ENCODE measurements around the gene FGGY.

FGGY gene

DNA sequence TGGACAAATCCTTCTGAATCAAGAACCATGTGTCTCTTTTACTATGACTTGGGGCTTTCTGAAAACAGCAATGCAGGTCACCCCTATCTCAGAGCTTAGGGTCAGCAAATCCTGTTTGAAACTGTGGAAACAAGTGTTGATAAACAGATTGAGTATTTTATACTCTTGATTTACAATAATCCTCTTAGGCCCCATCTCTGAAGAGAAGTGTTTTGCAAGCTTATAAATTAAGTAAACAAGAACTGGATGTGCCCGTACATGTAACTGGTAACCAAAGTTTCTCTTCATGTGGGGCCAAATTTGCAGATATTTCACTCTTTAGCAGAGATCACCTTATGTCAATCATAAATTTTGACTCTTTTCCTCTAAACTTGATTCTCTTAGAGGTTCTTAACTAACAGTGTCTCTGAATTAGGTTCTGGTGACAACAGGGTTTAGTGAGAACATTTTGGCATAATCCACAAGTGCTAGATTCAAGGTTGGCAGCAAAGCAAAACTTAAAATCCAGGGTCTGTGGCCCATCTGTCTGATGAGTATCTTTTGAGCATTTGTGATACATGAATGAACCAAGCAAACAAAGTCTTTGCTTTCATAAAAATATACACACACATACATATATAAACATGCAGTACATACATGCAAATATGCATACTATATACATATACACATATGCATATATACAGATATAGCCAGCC is 334.8 kb downstream of the FGGY start:
- Histone ChIP-seq H3K4me3 (replicated peaks; ENCODE audit: low read depth, low read length) (no peak overlapping the region), H3K36me3 (ENCODE audit: control insufficient read depth, insufficient read depth, low read length) (no peaks in the 10 kb centered on the region), H3K27me3 (replicated peaks; ENCODE audit: control insufficient read depth, insufficient read depth, low read length) (no peaks in the 10 kb centered on the region)
- TF ChIP-seq CTCF (IDR thresholded peaks at IDR 0.05; ENCODE audit: insufficient read depth, low read length, poor library complexity, severe bottlenecking) = no peak
- DNase-seq (ENCODE audit: extremely low read depth, insufficient read length) = no peak

GRCh38 chr1:59635097-59635496 is 338.2 kb downstream of the FGGY start:
- TF ChIP-seq CTCF (IDR thresholded peaks at IDR 0.05; ENCODE audit: insufficient read depth, low read length, poor library complexity, severe bottlenecking) = no peak
- Histone ChIP-seq H3K27me3 (replicated peaks; ENCODE audit: control insufficient read depth, insufficient read depth, low read length) (no peaks in the 10 kb centered on the region), H3K4me3 (replicated peaks; ENCODE audit: low read depth, low read length) (no peak overlapping the region), H3K36me3 (ENCODE audit: control insufficient read depth, insufficient read depth, low read length) (no peaks in the 10 kb centered on the region; the same call in 1 of the 2 replicates)
- DNase-seq (ENCODE audit: extremely low read depth, insufficient read length) = no peak

DNA sequence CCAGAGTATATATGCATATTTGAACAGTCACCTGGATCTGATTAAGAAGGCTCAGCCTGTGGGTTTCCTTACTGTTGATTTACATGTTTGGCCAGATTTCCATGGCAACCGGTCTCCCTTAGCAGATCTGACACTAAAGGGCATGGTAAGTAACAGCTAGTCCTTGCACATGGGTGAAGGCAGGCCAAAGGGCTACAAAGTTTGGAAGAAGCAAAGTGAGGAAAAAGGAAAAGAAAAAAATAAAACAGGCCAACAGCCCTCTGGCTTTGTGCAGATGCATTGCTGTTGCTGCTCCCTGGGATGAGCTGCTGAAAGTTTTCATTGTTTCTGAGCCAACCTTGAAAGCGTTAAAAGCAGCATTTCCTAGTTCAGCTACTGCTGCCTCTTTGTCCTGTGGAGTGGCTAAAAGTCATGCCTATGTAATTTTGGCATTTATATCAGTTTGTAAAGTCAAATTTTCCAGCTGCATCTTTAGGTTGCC is 341.4 kb downstream of the FGGY start:
- Histone ChIP-seq H3K4me3 (replicated peaks; ENCODE audit: low read depth, low read length) (no peak overlapping the region), H3K27me3 (replicated peaks; ENCODE audit: control insufficient read depth, insufficient read depth, low read length) (no peaks in the 10 kb centered on the region), H3K36me3 (ENCODE audit: control insufficient read depth, insufficient read depth, low read length) (no peaks in the 10 kb centered on the region; the same call in 1 of the 2 replicates)
- no peak for DNase-seq (ENCODE audit: extremely low read depth, insufficient read length)
- TF ChIP-seq CTCF (IDR thresholded peaks at IDR 0.05; ENCODE audit: insufficient read depth, low read length, poor library complexity, severe bottlenecking) = no peak

DNA sequence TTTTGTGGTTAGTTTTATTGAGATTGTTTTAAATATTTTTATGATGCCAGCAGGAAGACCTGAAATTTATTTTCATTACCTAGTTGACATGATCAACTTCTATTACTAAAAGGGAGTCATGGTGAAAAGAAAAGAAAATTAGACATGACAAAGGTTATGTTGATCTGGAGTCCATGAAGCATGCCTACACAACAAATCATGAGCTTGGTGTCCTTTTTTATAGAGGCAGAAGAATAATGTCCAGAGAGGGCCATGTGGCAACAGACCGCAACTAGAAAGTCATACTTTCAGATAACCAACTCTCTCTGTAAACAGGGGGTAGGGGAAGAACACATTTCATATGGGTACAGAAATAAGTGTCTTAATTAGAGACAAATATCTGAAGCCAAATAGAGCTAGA is 342.4 kb downstream of the FGGY start:
- no peak overlapping the region for H3K4me3 ChIP-seq (replicated peaks; ENCODE audit: low read depth, low read length)
- no peaks in the 10 kb centered on the region for H3K27me3 ChIP-seq (replicated peaks; ENCODE audit: control insufficient read depth, insufficient read depth, low read length)
- no peaks in the 10 kb centered on the region; the same call in 1 of the 2 replicates for H3K36me3 ChIP-seq (ENCODE audit: control insufficient read depth, insufficient read depth, low read length)
- no peak for DNase-seq (ENCODE audit: extremely low read depth, insufficient read length)
- TF ChIP-seq CTCF (IDR thresholded peaks at IDR 0.05; ENCODE audit: insufficient read depth, low read length, poor library complexity, severe bottlenecking) = no peak

DNA sequence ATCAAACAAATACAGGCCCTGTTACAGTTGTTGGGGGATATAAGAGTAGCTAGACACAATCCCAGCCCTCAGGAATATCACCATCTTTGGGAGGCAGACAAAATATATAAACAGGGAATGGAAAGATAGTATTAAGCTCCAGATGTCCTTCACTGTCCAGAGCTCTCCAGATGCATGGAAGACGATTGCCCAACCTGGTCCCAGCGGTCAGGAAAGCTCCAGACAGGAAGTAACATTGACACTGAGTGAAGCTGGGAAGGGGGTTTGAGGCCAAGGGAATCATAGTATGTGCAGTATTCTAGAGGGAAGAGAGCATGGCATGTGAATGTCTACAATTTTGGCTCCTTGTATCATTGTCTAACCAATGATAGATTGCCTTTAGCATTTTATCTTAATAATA is 344.0 kb downstream of the FGGY start:
- no peak for TF ChIP-seq CTCF (IDR thresholded peaks at IDR 0.05; ENCODE audit: insufficient read depth, low read length, poor library complexity, severe bottlenecking)
- Histone ChIP-seq H3K27me3 (replicated peaks; ENCODE audit: control insufficient read depth, insufficient read depth, low read length) (no peaks in the 10 kb centered on the region), H3K4me3 (replicated peaks; ENCODE audit: low read depth, low read length) (no peak overlapping the region), H3K36me3 (ENCODE audit: control insufficient read depth, insufficient read depth, low read length) (no peaks in the 10 kb centered on the region; the same call in 1 of the 2 replicates)
- no peak for DNase-seq (ENCODE audit: extremely low read depth, insufficient read length)

Measured in GM06990 (cell line).